H1 (cell line): ENCODE data around the gene TAS2R40. TPM values are rescaled to one million over a fixed set of nuclear protein-coding genes. Genes with fewer than 3 reads are reported as not detected.

ENCODE experiments used
- CEBPB ChIP-seq: IDR thresholded peaks from 2 replicates; pipeline ENCODE4 v1.6.1; 2012; ENCODE audit warnings: low read depth, low read length
- CHD2 ChIP-seq: IDR thresholded peaks from 2 replicates; pipeline ENCODE4 v1.6.1; 2012; ENCODE audit warnings: low read length, improper control_type of control experiment
- EZH2 ChIP-seq: fragments of 200-600 bp; sonication (generic); IDR thresholded peaks from 2 replicates; pipeline ENCODE4 v1.7.1; 2012; ENCODE audit warnings: low read depth, mild to moderate bottlenecking, moderate library complexity, low read length, inconsistent platforms; ENCODE audit not compliant: severe bottlenecking
- FOSL1 ChIP-seq: IDR thresholded peaks from 2 replicates; pipeline ENCODE4 v1.6.1; 2011; ENCODE audit warnings: mild to moderate bottlenecking, low read depth, low read length, moderate library complexity; ENCODE audit not compliant: insufficient read depth
- PHF8 ChIP-seq: fragments of 200-600 bp; sonication (generic); conservative IDR thresholded peaks from 2 replicates; pipeline ENCODE4 v1.7.1; 2012; ENCODE audit warnings: low read depth, mild to moderate bottlenecking, inconsistent platforms, low read length, moderate library complexity
- RAD21 ChIP-seq, 2 experiments: IDR thresholded peaks in 1 of 2; conservative IDR thresholded peaks in 1 of 2; 2 replicates each; pipeline ENCODE4 v1.6.1; 2011; ENCODE audit warnings: low read depth in 2 of 2, low read length in 2 of 2, improper control_type of control experiment in 1 of 2, inconsistent platforms in 1 of 2, mild to moderate bottlenecking in 1 of 2, moderate library complexity in 1 of 2
- SIN3A ChIP-seq, 2 experiments: IDR thresholded peaks in 1 of 2; conservative IDR thresholded peaks in 1 of 2; 2 replicates each; pipeline ENCODE4 v1.6.1; 2011 to 2012; ENCODE audit warnings: low read length in 2 of 2, improper control_type of control experiment in 1 of 2, low read depth in 1 of 2, mild to moderate bottlenecking in 1 of 2
- TAF1 ChIP-seq: IDR thresholded peaks from 2 replicates; pipeline ENCODE4 v1.6.1; 2011; ENCODE audit warnings: mild to moderate bottlenecking, low read depth, low read length
- polyA plus RNA-seq, 7 experiments: library from polyadenylated mRNA; depleted of rRNA in 3 of 7; stranded (reverse) in 5 of 7; unstranded in 2 of 7; fragments of >200 nt in 5 of 7; fragments of 200-250 nt in 2 of 7; gene quantifications; 1 replicate in 5 of 7; 2 replicates in 1 of 7; 4 replicates in 1 of 7; pipeline versions ENCODE4 v1.2.1 to v1.2.3, GENCODE V29; 2011 to 2013; ENCODE audit warnings: missing spikeins in 2 of 7, mixed read lengths in 2 of 7
- total RNA-seq: library from RNA; stranded (reverse); fragmentation: NEBNext Ultra II Directional; extraction: Animal tissue kit (Norgen Biotek cat#: 25700); gene quantifications from 2 replicates; pipeline ENCODE4 v1.2.1, GENCODE V29; 2021

The TAS2R40 gene
- total and polyA plus RNA-seq, 2 of the 8 experiments (the other 6 are each of a cell fraction or from before 2014, with no cell fraction given): not detected

- TF ChIP-seq SIN3A (conservative IDR thresholded peaks at IDR 0.05 in 1 of 2, IDR thresholded peaks at IDR 0.05 in 1 of 2; ENCODE audit: low read depth in 1 of 2, low read length in 2 of 2) (no peak), CHD2 (no peak), RAD21 (IDR thresholded peaks at IDR 0.05 in 1 of 2, conservative IDR thresholded peaks at IDR 0.05 in 1 of 2; ENCODE audit: low read depth in 2 of 2, low read length in 2 of 2) (no peak), FOSL1 (no peak), EZH2 (no peak), CEBPB (no peak), TAF1 (no peak), PHF8 (no peak)
These were observed 40.1 kb downstream of the TAS2R40 start (continued) for GRCh38 chr7:143261901-143262300.
